HCT116 (cell line): Measurements from ENCODE around the gene TTC9B.
A peak's percentile ranks its signal among the peaks of the same experiment; 100 is the strongest.

Experiments
- CEBPB ChIP-seq: IDR thresholded peaks from 2 replicates; pipeline ENCODE4 v1.6.1; 2012; ENCODE audit warnings: low read depth
- CTCF ChIP-seq, 3 experiments: fragments of 200-600 bp in 1 of 3; sonication (generic) in 1 of 3; IDR thresholded peaks in 2 of 3; conservative IDR thresholded peaks in 1 of 3; 2 replicates each; pipeline ENCODE4 v1.5.1; 2012 to 2017; ENCODE audit warnings: low read depth in 2 of 3, low read length in 2 of 3, antibody characterized with exemption in 1 of 3, borderline replicate concordance in 1 of 3, control low read depth in 1 of 3, mild to moderate bottlenecking in 1 of 3, mixed read lengths in 1 of 3, mixed run types in 1 of 3, moderate library complexity in 1 of 3; ENCODE audit not compliant: insufficient read depth in 1 of 3
- EGR1 ChIP-seq: IDR thresholded peaks from 2 replicates; pipeline ENCODE4 v1.6.1; 2012; ENCODE audit warnings: low read depth
- EZH2 ChIP-seq: fragments of 200-600 bp; sonication (generic); IDR thresholded peaks from 2 replicates; pipeline ENCODE4 v1.6.1; 2017; ENCODE audit warnings: antibody characterized with exemption, mixed run types
- EZH2phosphoT487 ChIP-seq: fragments of 200-600 bp; IDR thresholded peaks from 2 replicates; pipeline ENCODE4 v1.6.1; 2018; ENCODE audit warnings: antibody characterized with exemption, borderline replicate concordance
- FOSL1 ChIP-seq: IDR thresholded peaks from 2 replicates; pipeline ENCODE4 v1.6.1; 2012; ENCODE audit warnings: low read depth
- MAX ChIP-seq: IDR thresholded peaks from 2 replicates; pipeline ENCODE4 v1.6.1; 2012
- POLR2A ChIP-seq: IDR thresholded peaks from 2 replicates; pipeline ENCODE4 v1.7.0; 2011; ENCODE audit warnings: borderline replicate concordance; ENCODE audit not compliant: insufficient read depth, insufficient read length; ENCODE audit errors: extremely low read depth
- POLR2AphosphoS5 ChIP-seq: IDR thresholded peaks from 2 replicates; pipeline ENCODE4 v1.6.1; 2011; ENCODE audit warnings: mild to moderate bottlenecking, low read depth, low read length, moderate library complexity
- RAD21 ChIP-seq: IDR thresholded peaks from 2 replicates; pipeline ENCODE4 v1.6.1; 2012; ENCODE audit warnings: low read depth, mild to moderate bottlenecking
- REST ChIP-seq: IDR thresholded peaks from 2 replicates; pipeline ENCODE4 v1.6.1; 2012; ENCODE audit warnings: low read depth
- TCF7L2 ChIP-seq: IDR thresholded peaks from 2 replicates; pipeline ENCODE4 v1.7.0; 2011; ENCODE audit warnings: borderline replicate concordance, inconsistent platforms; ENCODE audit not compliant: insufficient read depth, insufficient read length; ENCODE audit errors: extremely low read depth
- YY1 ChIP-seq: IDR thresholded peaks from 2 replicates; pipeline ENCODE4 v1.6.1; 2011; ENCODE audit warnings: low read length, low read depth, moderate library complexity, mild to moderate bottlenecking; ENCODE audit not compliant: insufficient replicate concordance; ENCODE audit errors: extremely low read depth

- TF ChIP-seq REST = no peak
- no peak for TF ChIP-seq POLR2A
- peak in 1 of 3 experiments; percentile 21; a peak in 1 of 6 replicates for TF ChIP-seq CTCF (IDR thresholded peaks at IDR 0.05 in 2 of 3, conservative IDR thresholded peaks at IDR 0.05 in 1 of 3; ENCODE audit: borderline replicate concordance in 1 of 3, insufficient read depth in 1 of 3, low read depth in 2 of 3, low read length in 2 of 3)
- TF ChIP-seq RAD21 = no peak
- TF ChIP-seq EZH2 = no peak
- no peak for TF ChIP-seq POLR2AphosphoS5
- TF ChIP-seq MAX = no peak
- TF ChIP-seq FOSL1 = no peak
- TF ChIP-seq YY1 = no peak
- no peak for TF ChIP-seq TCF7L2
- TF ChIP-seq EGR1 = no peak
- no peak for TF ChIP-seq CEBPB
- TF ChIP-seq EZH2phosphoT487 = no peak
These were observed 48.9 kb upstream of the TTC9B start for GRCh38 chr19:40266912-40267600.
